GM12875 (cell line): ENCODE measurements around the gene AP1G2.

Experiments used
- H3K4me3 ChIP-seq: one replicate; pipeline ENCODE4 v1.5.1; 2011; ENCODE audit warnings: low read depth, low read length, control low read depth
- CTCF ChIP-seq: IDR thresholded peaks from 2 replicates; pipeline ENCODE4 v1.5.1; 2011; ENCODE audit warnings: low read depth, mild to moderate bottlenecking, control low read depth, inconsistent platforms, low read length, moderate library complexity, borderline replicate concordance; ENCODE audit not compliant: insufficient read depth

Gene AP1G2

GRCh38 chr14:23568600-23569331 is 1.2 kb upstream of the AP1G2 start:
- TF ChIP-seq CTCF, result peak; percentile 44; the same call in 1 of the 2 replicates
- H3K4me3 ChIP-seq, result no peak overlapping the region

- no peak overlapping the region for H3K4me3 ChIP-seq
These were observed 519 bp upstream of the AP1G2 start for GRCh38 chr14:23568021-23568599.

GRCh38 chr14:23566778-23567185 is 809 bp downstream of the AP1G2 start:
- H3K4me3 ChIP-seq, result peak overlapping the region; percentile 59
- TF ChIP-seq CTCF, result no peak

More at GRCh38 chr14:23568021-23568599, 519 bp upstream of the AP1G2 start:
- no peak for TF ChIP-seq CTCF

GRCh38 chr14:23566112-23566777 is 1.3 kb downstream of the AP1G2 start:
- no peak for TF ChIP-seq CTCF
- no peak overlapping the region for H3K4me3 ChIP-seq

GRCh38 chr14:23565626-23566025 is 2.0 kb downstream of the AP1G2 start:
- no peak for TF ChIP-seq CTCF
- no peak overlapping the region for H3K4me3 ChIP-seq

- TF ChIP-seq CTCF, result no peak
These were observed 2.7 kb downstream of the AP1G2 start for GRCh38 chr14:23564876-23565275.

GRCh38 chr14:23564181-23564812 is 3.3 kb downstream of the AP1G2 start:
- H3K4me3 ChIP-seq, result no peak overlapping the region
- TF ChIP-seq CTCF, result no peak

More at GRCh38 chr14:23564876-23565275, 2.7 kb downstream of the AP1G2 start:
- no peak overlapping the region for H3K4me3 ChIP-seq
